Measurements from ENCODE around the gene GIGYF2. TPM values are rescaled to one million over a fixed set of nuclear protein-coding genes. Genes with fewer than 3 reads are reported as not detected.
"Not testable (repeated sequence)": the region's sequence is repeated elsewhere in the genome, so short reads cannot be mapped to it uniquely, and the experiment has no call there.

GIGYF2 gene
- total RNA-seq, 1 donor = 57.2 TPM

DNA sequence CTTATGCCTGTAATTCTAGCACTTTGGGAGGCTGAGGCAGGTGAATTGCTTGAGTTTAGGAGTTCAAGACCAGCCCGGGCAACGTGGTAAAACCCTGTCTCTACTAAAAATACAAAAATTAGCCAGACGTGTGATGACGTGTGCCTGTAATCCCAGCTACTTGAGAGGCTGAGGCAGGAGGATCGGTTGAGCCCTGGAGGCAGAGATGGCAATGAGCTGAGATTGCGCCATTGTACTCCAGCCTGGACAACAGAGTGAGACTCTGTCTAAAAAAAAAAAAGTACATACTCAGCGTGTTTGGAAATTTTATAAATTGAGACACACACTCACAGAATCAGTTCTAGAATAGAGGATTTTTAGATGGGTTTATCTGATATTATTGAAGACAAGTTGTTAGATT lies 17.1 kb upstream of the GIGYF2 start:
- TF ChIP-seq, protein P1, sequence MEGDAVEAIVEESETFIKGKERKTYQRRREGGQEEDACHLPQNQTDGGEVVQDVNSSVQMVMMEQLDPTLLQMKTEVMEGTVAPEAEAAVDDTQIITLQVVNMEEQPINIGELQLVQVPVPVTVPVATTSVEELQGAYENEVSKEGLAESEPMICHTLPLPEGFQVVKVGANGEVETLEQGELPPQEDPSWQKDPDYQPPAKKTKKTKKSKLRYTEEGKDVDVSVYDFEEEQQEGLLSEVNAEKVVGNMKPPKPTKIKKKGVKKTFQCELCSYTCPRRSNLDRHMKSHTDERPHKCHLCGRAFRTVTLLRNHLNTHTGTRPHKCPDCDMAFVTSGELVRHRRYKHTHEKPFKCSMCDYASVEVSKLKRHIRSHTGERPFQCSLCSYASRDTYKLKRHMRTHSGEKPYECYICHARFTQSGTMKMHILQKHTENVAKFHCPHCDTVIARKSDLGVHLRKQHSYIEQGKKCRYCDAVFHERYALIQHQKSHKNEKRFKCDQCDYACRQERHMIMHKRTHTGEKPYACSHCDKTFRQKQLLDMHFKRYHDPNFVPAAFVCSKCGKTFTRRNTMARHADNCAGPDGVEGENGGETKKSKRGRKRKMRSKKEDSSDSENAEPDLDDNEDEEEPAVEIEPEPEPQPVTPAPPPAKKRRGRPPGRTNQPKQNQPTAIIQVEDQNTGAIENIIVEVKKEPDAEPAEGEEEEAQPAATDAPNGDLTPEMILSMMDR (IDR thresholded peaks at IDR 0.05; ENCODE audit: extremely low read depth, low read depth, low read length) = no peak
- H3K36me3 ChIP-seq (ENCODE audit: insufficient read depth, low read length) = no peaks in the 10 kb centered on the region
- H3K9me3 ChIP-seq (ENCODE audit: low read depth, low read length) = no peaks in the 10 kb centered on the region
- no peaks in the 10 kb centered on the region for H3K79me2 ChIP-seq (ENCODE audit: insufficient read depth, low read length)
- H2AFZ ChIP-seq (ENCODE audit: low read length) = no peak overlapping the region
- no peak for DNase-seq (ENCODE audit: insufficient read length, low spot score, missing footprints)
- H3K4me3 ChIP-seq (ENCODE audit: insufficient read depth, low read length) = no peak overlapping the region
- H4K20me1 ChIP-seq (ENCODE audit: insufficient read depth, low read length) = no peaks in the 10 kb centered on the region
- H3K4me2 ChIP-seq (ENCODE audit: insufficient read depth, low read length) = no peak overlapping the region
- H3K4me1 ChIP-seq (ENCODE audit: insufficient read depth, low read length) = no peaks in the 10 kb centered on the region
- peaks cover 17% of the 10 kb centered on the region for H3K27me3 ChIP-seq (ENCODE audit: insufficient read depth, low read length)
- no peak overlapping the region for H3K27ac ChIP-seq (ENCODE audit: low read depth, low read length)

- Histone ChIP-seq H4K20me1 (ENCODE audit: insufficient read depth, low read length) (no peaks in the 10 kb centered on the region), H3K4me2 (ENCODE audit: insufficient read depth, low read length) (no peak overlapping the region), H3K4me1 (ENCODE audit: insufficient read depth, low read length) (no peaks in the 10 kb centered on the region), H3K36me3 (ENCODE audit: insufficient read depth, low read length) (no peaks in the 10 kb centered on the region), H3K9me3 (ENCODE audit: low read depth, low read length) (no peaks in the 10 kb centered on the region), H3K27ac (ENCODE audit: low read depth, low read length) (no peak overlapping the region), H3K79me2 (ENCODE audit: insufficient read depth, low read length) (no peaks in the 10 kb centered on the region), H2AFZ (ENCODE audit: low read length) (no peak overlapping the region), H3K27me3 (ENCODE audit: insufficient read depth, low read length) (peaks cover 17% of the 10 kb centered on the region), H3K4me3 (ENCODE audit: insufficient read depth, low read length) (no peak overlapping the region)
- no peak for DNase-seq (ENCODE audit: insufficient read length, low spot score, missing footprints)
- TF ChIP-seq, protein P1 (IDR thresholded peaks at IDR 0.05; ENCODE audit: extremely low read depth, low read depth, low read length) = no peak
These were observed 15.6 kb upstream of the GIGYF2 start for GRCh38 chr2:232681527-232681926.

DNA sequence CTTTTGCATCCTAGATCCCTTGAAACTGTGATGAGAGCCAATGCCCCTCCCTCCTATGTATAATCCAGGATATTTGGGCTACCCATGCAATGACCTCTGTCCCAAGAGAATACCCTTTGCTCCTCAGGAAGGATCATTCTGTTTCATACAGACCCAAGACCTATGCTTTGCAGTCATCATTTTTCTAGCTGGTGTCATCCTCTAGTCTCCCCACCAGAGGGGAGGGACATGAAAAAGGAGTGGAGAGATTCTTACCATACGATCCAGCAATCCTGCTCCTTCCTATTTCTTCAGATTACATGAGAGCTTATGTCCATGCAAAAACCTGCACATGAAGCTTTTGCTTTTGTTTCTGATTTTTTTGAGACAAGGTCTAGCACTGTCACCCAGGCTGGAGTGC lies 13.8 kb upstream of the GIGYF2 start:
- H3K4me1 ChIP-seq (ENCODE audit: insufficient read depth, low read length) = no peaks in the 10 kb centered on the region
- no peaks in the 10 kb centered on the region for H3K79me2 ChIP-seq (ENCODE audit: insufficient read depth, low read length)

GRCh38 chr2:232685391-232685790 lies 11.7 kb upstream of the GIGYF2 start:
- H3K4me3 ChIP-seq (ENCODE audit: insufficient read depth, low read length); DNase-seq (ENCODE audit: insufficient read length, low spot score, missing footprints); H3K27ac ChIP-seq (ENCODE audit: low read depth, low read length); H3K4me1 ChIP-seq (ENCODE audit: insufficient read depth, low read length); H3K79me2 ChIP-seq (ENCODE audit: insufficient read depth, low read length); H3K9me3 ChIP-seq (ENCODE audit: low read depth, low read length); H3K4me2 ChIP-seq (ENCODE audit: insufficient read depth, low read length); H2AFZ ChIP-seq (ENCODE audit: low read length); H4K20me1 ChIP-seq (ENCODE audit: insufficient read depth, low read length); H3K36me3 ChIP-seq (ENCODE audit: insufficient read depth, low read length): not testable (repeated sequence)
- H3K27me3 ChIP-seq (ENCODE audit: insufficient read depth, low read length) = peaks cover 17% of the 10 kb centered on the region

More for the DNA sequence above, 13.8 kb upstream of the GIGYF2 start:
- Histone ChIP-seq H3K27ac (ENCODE audit: low read depth, low read length) (no peak overlapping the region), H3K27me3 (ENCODE audit: insufficient read depth, low read length) (peaks cover 17% of the 10 kb centered on the region), H3K36me3 (ENCODE audit: insufficient read depth, low read length) (no peaks in the 10 kb centered on the region), H3K4me2 (ENCODE audit: insufficient read depth, low read length) (no peak overlapping the region), H3K9me3 (ENCODE audit: low read depth, low read length) (no peaks in the 10 kb centered on the region), H2AFZ (ENCODE audit: low read length) (no peak overlapping the region), H3K4me3 (ENCODE audit: insufficient read depth, low read length) (no peak overlapping the region), H4K20me1 (ENCODE audit: insufficient read depth, low read length) (no peaks in the 10 kb centered on the region)
- DNase-seq (ENCODE audit: insufficient read length, low spot score, missing footprints) = no peak
- TF ChIP-seq, protein P1 (IDR thresholded peaks at IDR 0.05; ENCODE audit: extremely low read depth, low read depth, low read length) = no peak

All from osteoblast (primary cell).